ENCODE results near the gene CELF5. TPM values are rescaled to one million over a fixed set of nuclear protein-coding genes. Genes with fewer than 3 reads are reported as not detected.

Gene CELF5
- total RNA-seq, 2 experiments from 2014 or later: 0.55 to 0.61 TPM

DNA sequence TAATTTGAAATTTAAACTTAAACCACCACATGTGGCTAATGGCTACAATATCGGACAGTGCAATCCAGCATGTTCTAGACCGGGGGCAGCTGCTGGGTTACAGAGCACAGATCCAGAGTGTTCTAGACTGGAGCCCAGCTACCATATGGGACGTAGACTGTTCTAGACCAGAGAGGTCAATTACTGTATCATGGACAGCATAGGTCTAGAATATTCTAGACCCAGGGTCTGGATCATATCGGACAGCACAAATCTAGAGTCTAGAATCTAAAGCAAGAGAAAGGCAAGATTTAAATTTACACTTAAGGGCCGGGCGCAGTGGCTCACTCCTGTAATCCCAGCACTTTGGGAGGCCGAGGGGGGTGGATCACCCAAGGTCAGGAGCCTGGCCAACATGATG is 37.9 kb downstream of the CELF5 start:
- no peaks in the 10 kb centered on the region for H3K9me3 Mint-ChIP-seq (ENCODE audit: insufficient read depth)
- ATAC-seq (no peak), DNase-seq (no peak)
- H3K4me3 Mint-ChIP-seq: no peak overlapping the region
- H3K27me3 Mint-ChIP-seq (ENCODE audit: low read depth): no peaks in the 10 kb centered on the region
- ChIA-PET POLR2A (no interaction called here), CTCF (interaction anchor here (1.5 kb wide), 1 partner anchor 159 kb away, joined by 3 read pairs; no protein-coding TSS in a partner anchor)
- no peak overlapping the region for H3K27ac Mint-ChIP-seq
- no peaks in the 10 kb centered on the region for H3K36me3 Mint-ChIP-seq (ENCODE audit: low read depth)
- no peaks in the 10 kb centered on the region for H3K4me1 Mint-ChIP-seq (ENCODE audit: low read depth)

DNA sequence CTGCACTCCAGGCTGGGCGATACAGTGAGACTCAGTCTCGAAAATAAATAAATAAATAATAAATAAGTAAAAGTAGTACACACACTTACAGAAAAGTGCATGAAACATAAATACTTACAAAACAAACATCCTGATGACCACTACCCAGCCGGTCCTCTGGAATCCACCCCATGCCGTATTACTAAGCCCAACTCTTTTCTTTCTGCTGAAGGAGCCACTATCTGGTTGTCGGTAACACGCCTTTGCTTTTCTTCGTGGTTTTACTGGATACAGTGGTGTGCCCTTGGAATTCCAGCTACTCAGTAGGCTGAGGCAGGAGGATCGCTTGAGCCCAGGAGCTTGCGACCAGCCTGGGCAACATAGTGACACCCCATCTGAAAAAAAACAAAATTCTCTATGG is 39.4 kb downstream of the CELF5 start:
- Mint-ChIP-seq H3K27me3 (ENCODE audit: low read depth) (peaks cover 7% of the 10 kb centered on the region), H3K9me3 (ENCODE audit: insufficient read depth) (no peaks in the 10 kb centered on the region), H3K36me3 (ENCODE audit: low read depth) (no peaks in the 10 kb centered on the region), H3K4me1 (ENCODE audit: low read depth) (no peaks in the 10 kb centered on the region), H3K4me3 (no peak overlapping the region), H3K27ac (no peak overlapping the region)
- DNase-seq: no peak
- ChIA-PET CTCF (no interaction called here), POLR2A (no interaction called here)
- no peak for ATAC-seq

DNA sequence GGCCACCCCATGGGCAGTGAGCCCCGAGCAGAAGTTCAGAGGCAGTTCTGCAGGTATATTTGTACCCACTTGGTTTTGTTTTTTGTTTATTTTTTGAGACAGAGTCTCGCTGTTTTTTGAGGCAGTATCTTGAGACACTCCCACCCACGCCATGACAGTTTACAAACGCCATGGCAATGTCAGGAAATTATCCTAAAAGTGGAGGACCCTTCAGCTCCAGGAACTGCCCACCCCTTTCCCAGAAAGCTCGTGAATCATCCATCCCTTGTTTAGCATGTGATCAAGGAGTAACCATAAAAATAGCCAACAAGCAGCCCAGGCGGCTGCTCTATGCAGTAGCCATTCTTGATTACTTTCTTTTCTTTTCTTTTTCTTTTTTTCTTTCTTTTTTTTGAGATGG is 41.0 kb downstream of the CELF5 start:
- POLR2A ChIA-PET: no interaction called here
- no peak overlapping the region for H3K4me3 Mint-ChIP-seq
- no peaks in the 10 kb centered on the region for H3K4me1 Mint-ChIP-seq (ENCODE audit: low read depth)
- CTCF ChIA-PET: no interaction called here
- H3K27ac Mint-ChIP-seq: no peak overlapping the region
- H3K27me3 Mint-ChIP-seq (ENCODE audit: low read depth): peaks cover 19% of the 10 kb centered on the region
- no peaks in the 10 kb centered on the region for H3K36me3 Mint-ChIP-seq (ENCODE audit: low read depth)
- H3K9me3 Mint-ChIP-seq (ENCODE audit: insufficient read depth): no peaks in the 10 kb centered on the region
- no peak for DNase-seq
- no peak for ATAC-seq

DNA sequence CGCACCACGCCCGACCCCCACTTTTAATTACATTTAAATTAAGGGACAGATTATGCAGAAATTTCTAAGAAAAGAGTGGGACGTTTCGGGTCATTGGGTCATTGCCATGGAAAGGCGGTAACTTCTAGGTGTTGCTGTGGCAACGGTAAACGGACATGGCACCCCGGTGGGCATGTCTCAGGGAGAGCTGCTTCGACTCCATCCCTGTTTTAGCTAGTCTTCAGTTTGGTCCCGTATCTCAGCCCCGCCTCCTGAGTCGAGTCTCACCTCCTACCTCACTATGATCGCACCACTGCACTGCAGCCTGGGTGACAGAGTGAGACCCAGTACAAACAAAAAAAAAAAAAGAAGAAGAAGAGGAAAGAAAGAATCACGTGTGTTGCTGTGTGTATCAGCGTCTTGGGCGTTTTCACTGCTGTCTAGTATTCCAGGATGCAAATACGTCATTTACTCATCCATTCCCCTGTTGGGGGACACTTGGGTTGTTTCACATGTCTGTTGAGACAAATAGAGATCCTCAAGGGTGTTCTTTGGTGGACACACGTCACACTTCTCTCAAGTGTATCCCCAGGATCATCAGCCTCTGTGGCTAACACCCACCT is 41.7 kb downstream of the CELF5 start:
- no peak overlapping the region for H3K4me3 Mint-ChIP-seq
- no peaks in the 10 kb centered on the region for H3K9me3 Mint-ChIP-seq (ENCODE audit: insufficient read depth)
- no peaks in the 10 kb centered on the region for H3K36me3 Mint-ChIP-seq (ENCODE audit: low read depth)
- ATAC-seq (no peak), DNase-seq (no peak)
- H3K27ac Mint-ChIP-seq: no peak overlapping the region
- no peaks in the 10 kb centered on the region for H3K4me1 Mint-ChIP-seq (ENCODE audit: low read depth)
- ChIA-PET CTCF (no interaction called here), POLR2A (no interaction called here)
- H3K27me3 Mint-ChIP-seq (ENCODE audit: low read depth): peaks cover 19% of the 10 kb centered on the region

DNA sequence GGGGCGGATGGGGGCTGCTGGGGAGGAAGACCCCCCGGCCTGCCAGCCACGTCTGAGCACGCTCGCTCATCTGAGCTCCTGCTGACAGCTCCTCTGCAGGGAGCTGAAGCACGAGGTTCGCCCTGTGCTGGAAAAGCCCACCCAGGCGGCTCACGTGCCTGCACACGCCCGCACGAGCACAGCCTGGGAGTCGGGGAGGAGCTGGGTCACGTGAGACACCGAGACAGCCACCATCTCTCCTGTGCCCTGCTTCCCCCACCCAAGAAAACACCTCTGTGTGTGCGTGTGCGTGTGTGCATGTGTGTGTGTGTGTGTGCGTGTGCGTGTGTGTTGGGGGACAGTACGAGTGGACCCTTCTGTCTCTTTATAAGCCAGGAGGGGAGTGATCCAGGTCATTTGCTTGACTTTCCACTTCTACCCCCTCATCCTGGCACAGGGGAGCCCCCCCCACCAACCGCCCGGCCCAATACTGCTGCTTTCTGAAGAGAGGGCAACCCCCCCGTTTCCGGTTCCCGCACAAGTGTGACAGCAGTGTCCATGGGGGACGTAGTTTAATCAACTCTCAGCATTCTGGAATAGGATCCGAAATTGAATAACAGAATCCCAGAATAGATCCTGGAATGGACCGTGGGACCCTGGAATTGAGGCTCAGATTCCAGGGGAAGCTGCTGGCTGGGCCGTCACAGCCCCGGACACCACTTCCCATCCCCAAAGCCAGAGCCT is 42.5 kb downstream of the CELF5 start:
- H3K9me3 Mint-ChIP-seq (ENCODE audit: insufficient read depth): no peaks in the 10 kb centered on the region
- no peak overlapping the region for H3K4me3 Mint-ChIP-seq
- no peaks in the 10 kb centered on the region for H3K4me1 Mint-ChIP-seq (ENCODE audit: low read depth)
- H3K27me3 Mint-ChIP-seq (ENCODE audit: low read depth): peaks cover 27% of the 10 kb centered on the region
- DNase-seq (no peak), ATAC-seq (no peak)
- no peak overlapping the region for H3K27ac Mint-ChIP-seq
- ChIA-PET POLR2A (no interaction called here), CTCF (no interaction called here)
- H3K36me3 Mint-ChIP-seq (ENCODE audit: low read depth): no peaks in the 10 kb centered on the region

DNA sequence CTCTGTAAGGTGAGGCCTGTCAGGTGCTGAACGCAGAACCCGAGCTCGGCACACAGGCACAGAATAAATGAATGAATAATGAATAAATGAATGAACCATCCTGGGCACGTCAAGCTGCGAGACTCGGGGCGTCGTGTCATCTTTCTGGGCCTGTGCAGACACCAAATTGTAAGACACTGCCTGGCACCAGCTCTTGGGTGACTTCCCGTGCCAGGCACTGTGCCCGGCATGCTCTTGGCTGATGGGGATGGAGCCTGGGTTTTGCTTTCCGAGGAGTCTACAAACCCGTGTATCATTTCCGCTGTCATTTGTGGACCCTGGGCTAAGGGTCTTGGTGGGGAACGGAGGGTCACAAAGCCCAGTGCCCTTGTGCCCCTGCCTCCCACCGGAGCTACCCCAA is 43.9 kb downstream of the CELF5 start:
- H3K9me3 Mint-ChIP-seq (ENCODE audit: insufficient read depth): no peaks in the 10 kb centered on the region
- no peak for ATAC-seq
- peaks cover 31% of the 10 kb centered on the region for H3K27me3 Mint-ChIP-seq (ENCODE audit: low read depth)
- no peak for DNase-seq
- H3K36me3 Mint-ChIP-seq (ENCODE audit: low read depth): no peaks in the 10 kb centered on the region
- no peak overlapping the region for H3K27ac Mint-ChIP-seq
- H3K4me3 Mint-ChIP-seq: no peak overlapping the region
- no peaks in the 10 kb centered on the region for H3K4me1 Mint-ChIP-seq (ENCODE audit: low read depth)
- ChIA-PET POLR2A (interaction anchor here (0.5 kb wide), 1 partner anchor 364 kb away, joined by 3 read pairs; no protein-coding TSS in a partner anchor), CTCF (no interaction called here)

DNA sequence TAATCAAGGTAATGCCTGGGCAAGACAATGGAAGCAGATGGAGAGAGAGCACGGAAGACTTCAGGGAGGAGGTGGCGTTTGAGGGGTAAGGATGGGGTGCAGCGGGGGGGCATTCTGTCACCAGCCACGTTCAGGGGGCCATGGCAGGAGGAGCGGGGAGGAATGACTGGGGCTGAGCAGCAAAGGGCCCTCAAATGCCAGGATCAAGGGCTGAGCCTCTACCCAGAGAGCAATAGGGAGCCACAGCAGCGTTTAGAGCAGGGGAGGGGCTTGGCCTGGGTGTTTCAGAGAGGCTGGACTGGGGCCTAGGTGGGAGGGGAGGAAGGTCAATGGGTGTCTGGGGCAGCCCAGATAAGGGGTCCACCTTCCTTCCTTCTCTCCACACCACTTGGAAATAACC is 44.3 kb downstream of the CELF5 start:
- Mint-ChIP-seq H3K4me3 (no peak overlapping the region), H3K36me3 (ENCODE audit: low read depth) (no peaks in the 10 kb centered on the region), H3K27ac (no peak overlapping the region), H3K4me1 (ENCODE audit: low read depth) (no peaks in the 10 kb centered on the region), H3K27me3 (ENCODE audit: low read depth) (peaks cover 33% of the 10 kb centered on the region), H3K9me3 (ENCODE audit: insufficient read depth) (no peaks in the 10 kb centered on the region)
- POLR2A ChIA-PET: interaction anchor here (0.5 kb wide), 1 partner anchor 365 kb away, joined by 3 read pairs; no protein-coding TSS in a partner anchor
- CTCF ChIA-PET: no interaction called here
- no peak for ATAC-seq
- no peak for DNase-seq

DNA sequence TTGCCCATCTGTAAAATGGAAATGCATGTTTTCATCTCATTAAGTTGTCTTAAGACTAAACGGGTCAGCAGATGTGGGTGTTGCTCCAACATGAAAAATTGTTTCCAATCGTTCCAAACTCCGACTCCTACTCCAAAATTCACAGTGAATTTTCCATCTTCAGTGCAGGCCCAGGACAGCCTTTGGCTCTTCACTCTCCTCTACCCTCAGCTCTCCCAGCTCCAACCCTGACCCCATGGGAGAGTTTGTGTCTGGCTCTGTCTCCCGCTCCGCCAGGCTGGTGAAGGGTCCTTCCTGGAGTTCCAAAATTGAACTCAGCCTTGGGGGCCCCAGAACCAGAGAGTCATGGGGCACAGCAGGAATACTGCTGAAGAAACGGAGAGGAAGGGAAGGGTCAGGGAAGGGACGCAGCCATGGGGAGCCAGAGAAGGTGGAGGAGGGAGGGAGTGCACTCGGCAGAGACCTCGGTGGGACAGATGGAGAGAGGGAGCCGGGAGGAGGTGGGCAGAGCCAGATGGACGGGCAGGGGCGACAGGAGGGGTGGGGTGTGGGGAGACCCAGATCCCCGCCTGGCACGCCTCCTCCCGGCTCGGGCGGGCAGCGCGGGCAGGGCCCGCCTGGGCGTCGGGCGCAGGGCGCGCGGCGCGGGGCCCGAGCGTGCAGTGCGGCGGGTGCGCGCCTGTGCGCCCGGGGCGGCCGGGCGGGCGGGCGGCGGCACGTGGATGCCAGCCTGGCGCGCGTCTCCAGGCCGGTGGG is 45.6 kb downstream of the CELF5 start:
- H3K36me3 Mint-ChIP-seq (ENCODE audit: low read depth): no peaks in the 10 kb centered on the region
- CTCF ChIA-PET: no interaction called here
- POLR2A ChIA-PET: no interaction called here
- H3K27ac Mint-ChIP-seq: no peak overlapping the region
- H3K4me3 Mint-ChIP-seq: no peak overlapping the region
- peaks cover 33% of the 10 kb centered on the region for H3K27me3 Mint-ChIP-seq (ENCODE audit: low read depth)
- H3K4me1 Mint-ChIP-seq (ENCODE audit: low read depth): peaks cover 9% of the 10 kb centered on the region
- no peaks in the 10 kb centered on the region for H3K9me3 Mint-ChIP-seq (ENCODE audit: insufficient read depth)
- ATAC-seq (no peak), DNase-seq (no peak)

DNA sequence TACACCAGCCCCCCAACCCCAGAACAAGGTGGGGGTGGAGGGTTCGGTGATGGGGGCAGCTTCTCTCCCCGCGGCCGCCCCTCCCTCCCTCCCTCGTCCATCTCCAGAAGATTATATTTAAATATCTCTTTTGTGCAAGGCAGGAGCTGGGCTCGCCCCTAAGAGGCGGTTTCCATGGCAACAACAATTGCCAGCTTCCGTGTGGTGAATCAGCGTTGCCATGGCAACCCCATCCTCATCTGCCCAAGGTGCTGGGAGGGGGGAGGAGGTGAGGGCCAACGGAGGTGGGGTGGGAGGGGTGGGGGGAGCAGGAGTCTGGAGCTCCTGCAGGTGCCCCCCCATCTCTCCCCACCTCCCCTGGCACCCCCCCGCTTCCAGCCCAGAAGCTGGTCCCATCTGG is 46.4 kb downstream of the CELF5 start:
- DNase-seq (peak; percentile 61), ATAC-seq (no peak)
- peaks cover 14% of the 10 kb centered on the region for H3K4me1 Mint-ChIP-seq (ENCODE audit: low read depth)
- no peaks in the 10 kb centered on the region for H3K36me3 Mint-ChIP-seq (ENCODE audit: low read depth)
- no peaks in the 10 kb centered on the region for H3K9me3 Mint-ChIP-seq (ENCODE audit: insufficient read depth)
- POLR2A ChIA-PET: no interaction called here
- H3K4me3 Mint-ChIP-seq: no peak overlapping the region
- peaks cover 33% of the 10 kb centered on the region for H3K27me3 Mint-ChIP-seq (ENCODE audit: low read depth)
- CTCF ChIA-PET: no interaction called here
- H3K27ac Mint-ChIP-seq: no peak overlapping the region

DNA sequence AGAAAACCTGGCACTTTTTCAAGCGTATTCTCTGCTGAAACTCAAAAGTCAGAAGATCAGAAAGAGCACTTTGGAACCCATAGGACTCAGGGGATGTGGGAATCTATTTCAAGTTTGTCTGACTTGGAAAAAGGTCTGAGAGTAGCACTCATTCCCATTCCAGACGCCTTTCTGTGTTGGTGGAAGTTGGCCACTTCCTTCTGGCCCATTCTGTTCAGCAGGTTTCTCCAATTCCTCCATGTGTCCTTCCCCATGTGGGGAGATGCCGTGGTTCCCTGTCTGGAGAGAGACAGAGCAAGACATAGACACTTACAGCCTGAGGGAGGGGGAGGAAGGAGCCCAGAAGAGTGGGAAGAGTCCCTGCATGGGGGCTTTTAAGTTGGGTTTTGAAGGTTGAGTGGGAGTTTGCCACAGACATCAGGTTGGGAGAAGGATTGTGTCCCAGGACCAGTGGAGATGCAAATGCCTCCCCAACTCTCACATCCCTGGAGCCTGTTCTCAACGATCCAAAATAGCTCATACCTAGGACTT is 48.0 kb downstream of the CELF5 start:
- POLR2A ChIA-PET: no interaction called here

DNA sequence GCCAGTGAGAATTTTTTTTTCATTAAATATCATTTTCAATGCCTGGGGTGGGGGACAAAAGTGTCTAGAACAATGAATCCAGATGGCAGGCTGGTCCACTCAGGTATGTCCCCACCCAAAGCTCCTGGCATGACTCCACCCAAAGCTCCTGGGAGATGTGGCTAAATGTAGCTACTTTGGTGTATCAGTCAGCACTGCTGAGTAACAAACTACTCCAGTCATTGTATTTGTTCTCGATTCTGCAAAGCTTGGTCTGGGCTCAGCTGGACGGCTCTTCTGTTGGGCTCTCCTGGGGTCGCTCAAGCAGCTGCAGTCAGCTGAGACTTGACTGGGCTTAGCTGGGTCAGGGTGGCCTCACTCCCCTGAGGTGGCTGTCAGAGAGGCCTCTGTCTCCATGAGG is 48.5 kb downstream of the CELF5 start:
- Mint-ChIP-seq H3K4me1 (ENCODE audit: low read depth) (peaks cover 18% of the 10 kb centered on the region), H3K27me3 (ENCODE audit: low read depth) (peaks cover 33% of the 10 kb centered on the region), H3K9me3 (ENCODE audit: insufficient read depth) (no peaks in the 10 kb centered on the region), H3K4me3 (no peak overlapping the region), H3K36me3 (ENCODE audit: low read depth) (no peaks in the 10 kb centered on the region), H3K27ac (no peak overlapping the region)
- DNase-seq: no peak
- ATAC-seq: no peak
- CTCF ChIA-PET: interaction anchor here (1.5 kb wide), 1 partner anchor 32 kb away, joined by 3 read pairs; no protein-coding TSS in a partner anchor
- POLR2A ChIA-PET: no interaction called here

More for the DNA sequence above, 48.0 kb downstream of the CELF5 start:
- no peaks in the 10 kb centered on the region for H3K9me3 Mint-ChIP-seq (ENCODE audit: insufficient read depth)
- no peak for DNase-seq
- H3K27me3 Mint-ChIP-seq (ENCODE audit: low read depth): peaks cover 33% of the 10 kb centered on the region
- no peak overlapping the region for H3K4me3 Mint-ChIP-seq
- CTCF ChIA-PET: interaction anchor here (1.5 kb wide), 1 partner anchor 32 kb away, joined by 3 read pairs; no protein-coding TSS in a partner anchor
- no peak for ATAC-seq
- peaks cover 18% of the 10 kb centered on the region for H3K4me1 Mint-ChIP-seq (ENCODE audit: low read depth)
- H3K36me3 Mint-ChIP-seq (ENCODE audit: low read depth): no peaks in the 10 kb centered on the region
- no peak overlapping the region for H3K27ac Mint-ChIP-seq

All from activated CD8-positive, alpha-beta T cell treated with anti-CD3 and anti-CD28 coated beads, Interleukin-2, amount 10 ng/mL, durations not matched to agents 7 days and 5 days (primary cell).